Measurements from ENCODE around the gene SLC25A18. TPM values are rescaled to one million over a fixed set of nuclear protein-coding genes. Genes with fewer than 3 reads are reported as not detected.

SLC25A18 gene
- polyA plus RNA-seq, 1 donor (not counting 4 experiments of a cell fraction or from before 2014, with no cell fraction given): 0.04 TPM

GRCh38 chr22:17552737-17553136, 10.6 kb upstream of the SLC25A18 start:
- Histone ChIP-seq H3K9me1 (ENCODE audit: control insufficient read depth, extremely low read depth, insufficient read depth, low read length) (no peaks in the 10 kb centered on the region), H3K4me3 (ENCODE audit: control insufficient read depth in 2 of 3, extremely low read depth in 1 of 3, insufficient read depth in 2 of 3, low read depth in 1 of 3, low read length in 3 of 3) (no peak overlapping the region), H2AFZ (ENCODE audit: control insufficient read depth, low read length) (no peak overlapping the region), H3K27me3 (ENCODE audit: control insufficient read depth, extremely low read depth, insufficient read depth, low read length) (no peaks in the 10 kb centered on the region), H3K9ac (ENCODE audit: control insufficient read depth, extremely low read depth, insufficient read depth, low read length) (no peak overlapping the region), H4K20me1 (ENCODE audit: control insufficient read depth, extremely low read depth, insufficient read depth, low read length) (no peaks in the 10 kb centered on the region), H3K4me1 (ENCODE audit: control insufficient read depth, extremely low read depth, insufficient read depth, low read length) (no peaks in the 10 kb centered on the region), H3K36me3 (ENCODE audit: control insufficient read depth in 2 of 2, extremely low read depth in 1 of 2, insufficient read depth in 2 of 2, low read length in 2 of 2) (no peaks in the 10 kb centered on the region), H3K9me3 (ENCODE audit: control insufficient read depth, low read depth, low read length) (no peaks in the 10 kb centered on the region), H3K4me2 (ENCODE audit: control insufficient read depth, extremely low read depth, insufficient read depth, low read depth, low read length) (no peak overlapping the region), H3K27ac (ENCODE audit: control insufficient read depth, insufficient read depth, low read length) (no peak overlapping the region), H3K79me2 (ENCODE audit: control insufficient read depth, insufficient read depth, low read length) (no peaks in the 10 kb centered on the region)
- dilution Hi-C loops (cut with MboI; ENCODE audit: extremely low pct_ligation_motif_present, low sequenced_read_pairs): no loop called here
- DNase-seq (ENCODE audit: low read depth, low spot score): no peak
- no peak for TF ChIP-seq EZH2 (IDR thresholded peaks at IDR 0.05; ENCODE audit: low read length)
- TF ChIP-seq CTCF (optimal IDR thresholded peaks at IDR 0.05 in 1 of 3, IDR thresholded peaks at IDR 0.05 in 1 of 3, conservative IDR thresholded peaks at IDR 0.05 in 1 of 3; ENCODE audit: extremely low read depth in 1 of 3, insufficient read depth in 2 of 3, low read length in 3 of 3): no peak
- FAIRE-seq: no peak

GRCh38 chr22:17554814-17555213, 8.5 kb upstream of the SLC25A18 start:
- Histone ChIP-seq H3K4me1 (ENCODE audit: control insufficient read depth, extremely low read depth, insufficient read depth, low read length) (no peaks in the 10 kb centered on the region), H3K9ac (ENCODE audit: control insufficient read depth, extremely low read depth, insufficient read depth, low read length) (no peak overlapping the region), H3K4me3 (ENCODE audit: control insufficient read depth in 2 of 3, extremely low read depth in 1 of 3, insufficient read depth in 2 of 3, low read depth in 1 of 3, low read length in 3 of 3) (no peak overlapping the region), H3K36me3 (ENCODE audit: control insufficient read depth in 2 of 2, extremely low read depth in 1 of 2, insufficient read depth in 2 of 2, low read length in 2 of 2) (no peaks in the 10 kb centered on the region), H3K9me1 (ENCODE audit: control insufficient read depth, extremely low read depth, insufficient read depth, low read length) (no peaks in the 10 kb centered on the region), H3K27ac (ENCODE audit: control insufficient read depth, insufficient read depth, low read length) (no peak overlapping the region), H3K9me3 (ENCODE audit: control insufficient read depth, low read depth, low read length) (no peaks in the 10 kb centered on the region), H2AFZ (ENCODE audit: control insufficient read depth, low read length) (no peak overlapping the region), H3K4me2 (ENCODE audit: control insufficient read depth, extremely low read depth, insufficient read depth, low read depth, low read length) (no peak overlapping the region), H4K20me1 (ENCODE audit: control insufficient read depth, extremely low read depth, insufficient read depth, low read length) (no peaks in the 10 kb centered on the region), H3K79me2 (ENCODE audit: control insufficient read depth, insufficient read depth, low read length) (no peaks in the 10 kb centered on the region), H3K27me3 (ENCODE audit: control insufficient read depth, extremely low read depth, insufficient read depth, low read length) (no peaks in the 10 kb centered on the region)
- FAIRE-seq (no peak), DNase-seq (ENCODE audit: low read depth, low spot score) (no peak)
- dilution Hi-C loops (cut with MboI; ENCODE audit: extremely low pct_ligation_motif_present, low sequenced_read_pairs): no loop called here
- TF ChIP-seq CTCF (optimal IDR thresholded peaks at IDR 0.05 in 1 of 3, IDR thresholded peaks at IDR 0.05 in 1 of 3, conservative IDR thresholded peaks at IDR 0.05 in 1 of 3; ENCODE audit: extremely low read depth in 1 of 3, insufficient read depth in 2 of 3, low read length in 3 of 3) (no peak), EZH2 (IDR thresholded peaks at IDR 0.05; ENCODE audit: low read length) (no peak)
